ENCODE measurements around the gene TNFRSF12A. TPM values are rescaled to one million over a fixed set of nuclear protein-coding genes. Genes with fewer than 3 reads are reported as not detected.

TNFRSF12A gene
- total and polyA plus RNA-seq, 9 of the 15 experiments (the other 6 are each of a cell fraction or from before 2014, with no cell fraction given), result 0.41 to 61.8 (median 26.5) TPM

- no peak for TF ChIP-seq CHD7 (IDR thresholded peaks at IDR 0.05; ENCODE audit: low read depth, low read length)
- TF ChIP-seq POU5F1 (IDR thresholded peaks at IDR 0.05; ENCODE audit: borderline replicate concordance, low read depth, low read length, partially characterized antibody), result no peak
- no peak for TF ChIP-seq ELF4 (CRISPR knock-in tag; IDR thresholded peaks at IDR 0.05)
- no peak for TF ChIP-seq ZNF655 (CRISPR knock-in tag; IDR thresholded peaks at IDR 0.05)
- TF ChIP-seq CBX3 (IDR thresholded peaks at IDR 0.05; ENCODE audit: borderline replicate concordance in 1 of 2, low read length in 2 of 2), result no peak
- TF ChIP-seq DIDO1 (tag; IDR thresholded peaks at IDR 0.05; ENCODE audit: low read depth), result no peak
- no peak for TF ChIP-seq NEUROD1 (IDR thresholded peaks at IDR 0.05; ENCODE audit: borderline replicate concordance, low read depth, low read length, partially characterized antibody)
- TF ChIP-seq TAF7 (tag; IDR thresholded peaks at IDR 0.05), result no peak
- TF ChIP-seq POLR3G (IDR thresholded peaks at IDR 0.05; ENCODE audit: extremely low read depth, insufficient read length, insufficient replicate concordance), result no peak
- peak; percentile 43; the same call in 1 of the 2 replicates for TF ChIP-seq JUND (IDR thresholded peaks at IDR 0.05; ENCODE audit: borderline replicate concordance, low read depth, low read length)
- TF ChIP-seq JUND (tag; IDR thresholded peaks at IDR 0.05; ENCODE audit: borderline replicate concordance, low read depth, low read length), result no peak
- no peak for TF ChIP-seq THAP7 (CRISPR knock-in tag; IDR thresholded peaks at IDR 0.05)
- TF ChIP-seq EP400 (IDR thresholded peaks at IDR 0.05), result no peak
- TF ChIP-seq SNAPC5 (CRISPR knock-in tag; IDR thresholded peaks at IDR 0.05), result no peak
These were observed 1.5 kb downstream of the TNFRSF12A start (continued) for GRCh38 chr16:3021449-3022207.

Measured in K562 (cell line).